HCT116 (cell line): ENCODE data around the gene RAI14. TPM values are rescaled to one million over a fixed set of nuclear protein-coding genes. Genes with fewer than 3 reads are reported as not detected.

Source experiments
- ATAC-seq: fragments of 200-7000 bp; cut with Tn5 transposase; 2 replicates; pipeline ENCODE4 v1.9.1; 2020; ENCODE audit warnings: mild to moderate bottlenecking, moderate library complexity
- BruUV-seq: library from RNA; stranded (reverse); fragments of 400-500 nt; replicated peaks from 2 replicates; lab custom pipeline; 2021; lab: Mats Ljungman, UMichigan
- CTCF ChIA-PET: fragments of 300-600 bp; sonication (Branson Sonifier 250); formaldehyde crosslinking; loops from one replicate; lab custom pipeline; 2021; ENCODE audit warnings: antibody characterized with exemption; lab: Charles Lee
- POLR2A ChIA-PET: fragments of 300-600, 350-600 bp; sonication (Branson Sonifier 250); formaldehyde crosslinking; loops from one replicate; lab custom pipeline; 2021; ENCODE audit warnings: antibody characterized with exemption; lab: Charles Lee
- RAD21 ChIA-PET, 2 experiments: fragments of 300-600 bp; sonication (Branson Sonifier 250); formaldehyde crosslinking; loops; one replicate each; lab custom pipeline; 2023; ENCODE audit warnings: low total read pairs in 2 of 2; ENCODE audit not compliant: uncharacterized antibody in 2 of 2, unreplicated experiment in 2 of 2, low non-redundant PET in 1 of 2; lab: Charles Lee
- DNase-seq: peaks from one replicate; pipeline ENCODE4 v3.0.0-alpha.2; 2010; ENCODE audit warnings: low read depth, low spot score
- H2AFZ ChIP-seq: fragments of 200-600 bp; shearing (Covaris generic), sonication (generic); 2 replicates; pipeline ENCODE4 v1.6.1; 2017; ENCODE audit warnings: low read depth, mixed run types, mixed read lengths, antibody characterized with exemption, low read length; ENCODE audit not compliant: poor library complexity, severe bottlenecking
- H3K27ac ChIP-seq: 2 replicates; pipeline ENCODE4 v1.5.1; 2012; ENCODE audit warnings: low read depth, low read length
- H3K27me3 ChIP-seq: fragments of 200-600 bp; sonication (generic); 2 replicates; pipeline ENCODE4 v1.6.1; 2016; ENCODE audit warnings: mixed run types, low read length, mixed read lengths; ENCODE audit not compliant: insufficient read depth
- H3K36me3 ChIP-seq, 2 experiments: fragments of 200-500 bp in 1 of 2; fragments of 200-600 bp in 1 of 2; sonication (Bioruptor generic) in 1 of 2; sonication (generic) in 1 of 2; 2 replicates each; pipeline versions ENCODE4 v1.5.1 to v1.6.1; 2014 to 2016; ENCODE audit warnings: low read length in 2 of 2, inconsistent platforms in 1 of 2, mixed read lengths in 1 of 2, mixed run types in 1 of 2; ENCODE audit not compliant: insufficient read depth in 2 of 2, control insufficient read depth in 1 of 2
- H3K4me1 ChIP-seq, 2 experiments: fragments of 200-600 bp in 1 of 2; sonication (generic) in 1 of 2; 2 replicates each; pipeline versions ENCODE4 v1.5.1 to v1.6.1; 2012 to 2017; ENCODE audit warnings: low read length in 2 of 2, inconsistent platforms in 1 of 2, mild to moderate bottlenecking in 1 of 2, mixed read lengths in 1 of 2, mixed run types in 1 of 2, moderate library complexity in 1 of 2; ENCODE audit not compliant: insufficient read depth in 2 of 2, control insufficient read depth in 1 of 2
- H3K4me2 ChIP-seq: fragments of 200-600 bp; sonication (generic); 2 replicates; pipeline ENCODE4 v1.6.1; 2017; ENCODE audit warnings: mixed run types, low read length, mixed read lengths
- H3K4me3 ChIP-seq, 2 experiments: fragments of 200-600 bp in 1 of 2; sonication (generic) in 1 of 2; replicated peaks in 1 of 2; 2 replicates each; pipeline ENCODE4 v1.5.1; 2011 to 2016; ENCODE audit warnings: low read length in 2 of 2, control low read depth in 1 of 2, low read depth in 1 of 2, mild to moderate bottlenecking in 1 of 2, mixed read lengths in 1 of 2, mixed run types in 1 of 2
- H3K79me2 ChIP-seq: fragments of 200-600 bp; sonication (generic); 2 replicates; pipeline ENCODE4 v1.6.1; 2017; ENCODE audit warnings: mild to moderate bottlenecking, mixed run types, low read length, moderate library complexity, mixed read lengths; ENCODE audit not compliant: insufficient read depth
- H3K9ac ChIP-seq: fragments of 200-600 bp; sonication (generic); 2 replicates; pipeline ENCODE4 v1.6.1; 2016; ENCODE audit warnings: low read length, mixed read lengths
- H3K9me2 ChIP-seq: fragments of 200-600 bp; sonication (generic), shearing (Covaris generic); 2 replicates; pipeline ENCODE4 v1.6.1; 2017; ENCODE audit warnings: mixed run types, mild to moderate bottlenecking, moderate library complexity; ENCODE audit not compliant: insufficient read depth
- H3K9me3 ChIP-seq, 2 experiments: fragments of 200-500 bp in 1 of 2; fragments of 200-600 bp in 1 of 2; sonication (Bioruptor generic) in 1 of 2; sonication (generic) in 1 of 2; 2 replicates each; pipeline ENCODE4 v1.6.1; 2014 to 2017; ENCODE audit warnings: low read length in 2 of 2, mixed read lengths in 2 of 2, inconsistent platforms in 1 of 2, low read depth in 1 of 2, mild to moderate bottlenecking in 1 of 2, mixed run types in 1 of 2, moderate library complexity in 1 of 2; ENCODE audit not compliant: control insufficient read depth in 1 of 2, insufficient read depth in 1 of 2
- H4K20me1 ChIP-seq: fragments of 200-600 bp; sonication (generic), shearing (Covaris generic); 2 replicates; pipeline ENCODE4 v1.6.1; 2017; ENCODE audit warnings: mixed run types, mild to moderate bottlenecking, moderate library complexity; ENCODE audit not compliant: insufficient read depth
- EGR1 ChIP-seq: IDR thresholded peaks from 2 replicates; pipeline ENCODE4 v1.6.1; 2012; ENCODE audit warnings: low read depth
- JUND ChIP-seq: IDR thresholded peaks from 2 replicates; pipeline ENCODE4 v1.6.1; 2012
- SP1 ChIP-seq: IDR thresholded peaks from 2 replicates; pipeline ENCODE4 v1.6.1; 2012; ENCODE audit warnings: low read depth
- intact Hi-C: fragments of 100-400 bp; cut with micrococcal nuclease; formaldehyde crosslinking; loops from 2 replicates; pipeline ENCODE4 v1.10.0; 2022
- total RNA-seq: library from RNA; stranded (reverse); gene quantifications from one replicate; pipeline ENCODE4 v1.2.1, GENCODE V29; 2021; ENCODE audit not compliant: unreplicated experiment

The RAI14 gene
- total RNA-seq, 1 experiment from 2014 or later: 47.9 TPM

- Histone ChIP-seq H3K4me3 (no peak overlapping the region), H3K27ac (no peak overlapping the region), H3K36me3 (no peaks in the 10 kb centered on the region), H3K9ac (no peak overlapping the region), H3K79me2 (no peaks in the 10 kb centered on the region), H3K27me3 (no peaks in the 10 kb centered on the region), H4K20me1 (no peaks in the 10 kb centered on the region), H3K9me2 (no peaks in the 10 kb centered on the region), H3K9me3 (no peaks in the 10 kb centered on the region), H3K4me1 (no peaks in the 10 kb centered on the region), H2AFZ (no peak overlapping the region), H3K4me2 (no peak overlapping the region)
- intact Hi-C loops: no loop called here
- ATAC-seq: no peak
- ChIA-PET CTCF (no interaction called here), POLR2A (no interaction called here), RAD21 (no interaction called here)
- DNase-seq: no peak
- TF ChIP-seq EGR1: no peak
- no peak for TF ChIP-seq SP1
- TF ChIP-seq JUND: no peak
- no TSS peak for BruUV-seq
Observed at GRCh38 chr5:34881246-34881645, 225.1 kb downstream of the RAI14 start.

Other genes with a start within 250 kb of the RAI14 start
- 1.0 TPM for gene TTC23L, start 182.8 kb downstream of the RAI14 start, total RNA-seq